Fibroblast of villous mesenchyme (primary cell): Measurements from ENCODE around the gene ADAMTS2. TPM values are rescaled to one million over a fixed set of nuclear protein-coding genes. Genes with fewer than 3 reads are reported as not detected.

ENCODE experiments used
- DNase-seq: peaks from one replicate; pipeline ENCODE4 v3.0.0-alpha.2; 2010; ENCODE audit warnings: low read depth
- H3K4me3 ChIP-seq: 2 replicates; pipeline ENCODE4 v1.5.1; 2011; ENCODE audit warnings: low read depth, mild to moderate bottlenecking, low read length
- CTCF ChIP-seq: IDR thresholded peaks from 2 replicates; pipeline ENCODE4 v1.5.1; 2012; ENCODE audit warnings: low read depth, mild to moderate bottlenecking, low read length; ENCODE audit not compliant: insufficient read depth
- small RNA-seq: library from RNA; depleted of rRNA; stranded (forward); fragments of <200 nt; gene quantifications from one replicate; pipeline ENCODE3, GENCODE V24; 2012
- total RNA-seq: library from RNA; depleted of rRNA; stranded (reverse); fragments of >200 nt; gene quantifications from 2 replicates; pipeline ENCODE4 v1.2.3, GENCODE V29; 2012

The ADAMTS2 gene
- total RNA-seq, 1 donor = 30.2 TPM

GRCh38 chr5:179061025-179061424 is 284.2 kb downstream of the ADAMTS2 start:
- no peak for TF ChIP-seq CTCF
- DNase-seq = no peak
- peak overlapping the region; percentile 70 for H3K4me3 ChIP-seq

Small RNA genes lying within 50 kb of the gene (small RNA-seq; reads per million reads assigned to genes)
- not detected for gene AC109479.2

Other genes with a start within 250 kb of the ADAMTS2 start
- gene RUFY1, start 205.1 kb upstream of the ADAMTS2 start, total RNA-seq = 42.5 and 54.0 TPM in 2 replicates